ENCODE measurements around the gene ZNF165.

- TF ChIP-seq RAD21 (IDR thresholded peaks at IDR 0.05; ENCODE audit: low read length), result no peak
- TF ChIP-seq NRF1 (IDR thresholded peaks at IDR 0.05; ENCODE audit: low read depth, low read length), result no peak
- no peak for TF ChIP-seq SIN3A (IDR thresholded peaks at IDR 0.05; ENCODE audit: borderline replicate concordance, low read depth, low read length)
- TF ChIP-seq, protein P1, sequence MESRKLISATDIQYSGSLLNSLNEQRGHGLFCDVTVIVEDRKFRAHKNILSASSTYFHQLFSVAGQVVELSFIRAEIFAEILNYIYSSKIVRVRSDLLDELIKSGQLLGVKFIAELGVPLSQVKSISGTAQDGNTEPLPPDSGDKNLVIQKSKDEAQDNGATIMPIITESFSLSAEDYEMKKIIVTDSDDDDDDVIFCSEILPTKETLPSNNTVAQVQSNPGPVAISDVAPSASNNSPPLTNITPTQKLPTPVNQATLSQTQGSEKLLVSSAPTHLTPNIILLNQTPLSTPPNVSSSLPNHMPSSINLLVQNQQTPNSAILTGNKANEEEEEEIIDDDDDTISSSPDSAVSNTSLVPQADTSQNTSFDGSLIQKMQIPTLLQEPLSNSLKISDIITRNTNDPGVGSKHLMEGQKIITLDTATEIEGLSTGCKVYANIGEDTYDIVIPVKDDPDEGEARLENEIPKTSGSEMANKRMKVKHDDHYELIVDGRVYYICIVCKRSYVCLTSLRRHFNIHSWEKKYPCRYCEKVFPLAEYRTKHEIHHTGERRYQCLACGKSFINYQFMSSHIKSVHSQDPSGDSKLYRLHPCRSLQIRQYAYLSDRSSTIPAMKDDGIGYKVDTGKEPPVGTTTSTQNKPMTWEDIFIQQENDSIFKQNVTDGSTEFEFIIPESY (IDR thresholded peaks at IDR 0.05; ENCODE audit: borderline replicate concordance, low read depth), result no peak
- TF ChIP-seq RFX5 (IDR thresholded peaks at IDR 0.05; ENCODE audit: low read length), result no peak
- TF ChIP-seq, protein P2, sequence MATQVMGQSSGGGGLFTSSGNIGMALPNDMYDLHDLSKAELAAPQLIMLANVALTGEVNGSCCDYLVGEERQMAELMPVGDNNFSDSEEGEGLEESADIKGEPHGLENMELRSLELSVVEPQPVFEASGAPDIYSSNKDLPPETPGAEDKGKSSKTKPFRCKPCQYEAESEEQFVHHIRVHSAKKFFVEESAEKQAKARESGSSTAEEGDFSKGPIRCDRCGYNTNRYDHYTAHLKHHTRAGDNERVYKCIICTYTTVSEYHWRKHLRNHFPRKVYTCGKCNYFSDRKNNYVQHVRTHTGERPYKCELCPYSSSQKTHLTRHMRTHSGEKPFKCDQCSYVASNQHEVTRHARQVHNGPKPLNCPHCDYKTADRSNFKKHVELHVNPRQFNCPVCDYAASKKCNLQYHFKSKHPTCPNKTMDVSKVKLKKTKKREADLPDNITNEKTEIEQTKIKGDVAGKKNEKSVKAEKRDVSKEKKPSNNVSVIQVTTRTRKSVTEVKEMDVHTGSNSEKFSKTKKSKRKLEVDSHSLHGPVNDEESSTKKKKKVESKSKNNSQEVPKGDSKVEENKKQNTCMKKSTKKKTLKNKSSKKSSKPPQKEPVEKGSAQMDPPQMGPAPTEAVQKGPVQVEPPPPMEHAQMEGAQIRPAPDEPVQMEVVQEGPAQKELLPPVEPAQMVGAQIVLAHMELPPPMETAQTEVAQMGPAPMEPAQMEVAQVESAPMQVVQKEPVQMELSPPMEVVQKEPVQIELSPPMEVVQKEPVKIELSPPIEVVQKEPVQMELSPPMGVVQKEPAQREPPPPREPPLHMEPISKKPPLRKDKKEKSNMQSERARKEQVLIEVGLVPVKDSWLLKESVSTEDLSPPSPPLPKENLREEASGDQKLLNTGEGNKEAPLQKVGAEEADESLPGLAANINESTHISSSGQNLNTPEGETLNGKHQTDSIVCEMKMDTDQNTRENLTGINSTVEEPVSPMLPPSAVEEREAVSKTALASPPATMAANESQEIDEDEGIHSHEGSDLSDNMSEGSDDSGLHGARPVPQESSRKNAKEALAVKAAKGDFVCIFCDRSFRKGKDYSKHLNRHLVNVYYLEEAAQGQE (IDR thresholded peaks at IDR 0.05; ENCODE audit: low read depth, low read length), result no peak
These were observed 45.0 kb downstream of the ZNF165 start for GRCh38 chr6:28125401-28125800.
